ENCODE results near the gene VARS1.
"Not testable (repeated sequence)": the region's sequence is repeated elsewhere in the genome, so short reads cannot be mapped to it uniquely, and the experiment has no call there.

DNA sequence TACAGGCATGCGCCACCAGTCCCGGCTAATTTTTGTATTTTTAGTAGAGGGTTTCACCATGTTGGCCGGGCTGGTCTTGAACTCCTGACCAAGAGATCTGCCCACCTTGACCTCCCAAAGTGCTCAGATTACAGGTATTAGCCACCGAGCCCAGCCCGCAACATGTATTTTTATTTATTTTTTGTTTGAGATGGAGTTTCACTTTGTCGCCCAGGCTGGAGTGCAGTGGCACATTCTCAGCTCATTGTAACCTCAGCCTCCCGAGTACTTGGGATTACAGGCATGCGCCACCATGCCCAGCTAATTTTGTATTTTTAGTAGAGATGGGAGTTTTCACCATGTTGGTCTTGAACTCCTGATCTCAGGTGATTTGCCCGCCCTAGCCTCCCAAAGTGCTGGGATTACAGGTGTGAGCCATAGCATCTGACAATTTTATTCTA, 42.6 kb upstream of the VARS1 start:
- not testable (repeated sequence) for TF ChIP-seq POLR2A, POLR2AphosphoS5 (IDR thresholded peaks at IDR 0.05)
- TF ChIP-seq, protein P1, sequence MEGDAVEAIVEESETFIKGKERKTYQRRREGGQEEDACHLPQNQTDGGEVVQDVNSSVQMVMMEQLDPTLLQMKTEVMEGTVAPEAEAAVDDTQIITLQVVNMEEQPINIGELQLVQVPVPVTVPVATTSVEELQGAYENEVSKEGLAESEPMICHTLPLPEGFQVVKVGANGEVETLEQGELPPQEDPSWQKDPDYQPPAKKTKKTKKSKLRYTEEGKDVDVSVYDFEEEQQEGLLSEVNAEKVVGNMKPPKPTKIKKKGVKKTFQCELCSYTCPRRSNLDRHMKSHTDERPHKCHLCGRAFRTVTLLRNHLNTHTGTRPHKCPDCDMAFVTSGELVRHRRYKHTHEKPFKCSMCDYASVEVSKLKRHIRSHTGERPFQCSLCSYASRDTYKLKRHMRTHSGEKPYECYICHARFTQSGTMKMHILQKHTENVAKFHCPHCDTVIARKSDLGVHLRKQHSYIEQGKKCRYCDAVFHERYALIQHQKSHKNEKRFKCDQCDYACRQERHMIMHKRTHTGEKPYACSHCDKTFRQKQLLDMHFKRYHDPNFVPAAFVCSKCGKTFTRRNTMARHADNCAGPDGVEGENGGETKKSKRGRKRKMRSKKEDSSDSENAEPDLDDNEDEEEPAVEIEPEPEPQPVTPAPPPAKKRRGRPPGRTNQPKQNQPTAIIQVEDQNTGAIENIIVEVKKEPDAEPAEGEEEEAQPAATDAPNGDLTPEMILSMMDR (IDR thresholded peaks at IDR 0.05 in 8 of 11, conservative IDR thresholded peaks at IDR 0.05 in 3 of 11), result not testable (repeated sequence)
